8988T (cell line): ENCODE measurements around the gene CPVL.

Experiments
- DNase-seq: peaks from one replicate; pipeline ENCODE4 v3.0.0; 2011

The CPVL gene

GRCh38 chr7:28998105-28998504, 148.2 kb downstream of the CPVL start:
- no peak for DNase-seq

GRCh38 chr7:28996836-28997235, 149.5 kb downstream of the CPVL start:
- DNase-seq, result no peak

GRCh38 chr7:28993371-28993770, 153.0 kb downstream of the CPVL start:
- DNase-seq, result no peak

GRCh38 chr7:28992798-28993197, 153.5 kb downstream of the CPVL start:
- DNase-seq, result no peak

GRCh38 chr7:28990200-28990960, 156.0 kb downstream of the CPVL start:
- no peak for DNase-seq

GRCh38 chr7:28989211-28989980, 156.9 kb downstream of the CPVL start:
- no peak for DNase-seq

GRCh38 chr7:28988810-28989209, 157.5 kb downstream of the CPVL start:
- no peak for DNase-seq

- no peak for DNase-seq
Measured at GRCh38 chr7:28988091-28988490, 158.2 kb downstream of the CPVL start.

GRCh38 chr7:28986765-28987110, 159.6 kb downstream of the CPVL start:
- DNase-seq, result no peak

- DNase-seq, result no peak
Measured at GRCh38 chr7:28986028-28986764, 160.1 kb downstream of the CPVL start.

GRCh38 chr7:28984631-28985030, 161.7 kb downstream of the CPVL start:
- no peak for DNase-seq

GRCh38 chr7:28984217-28984616, 162.1 kb downstream of the CPVL start:
- no peak for DNase-seq

GRCh38 chr7:28983396-28984190, 162.7 kb downstream of the CPVL start:
- no peak for DNase-seq

GRCh38 chr7:28981161-28981465, 165.2 kb downstream of the CPVL start:
- no peak for DNase-seq

- no peak for DNase-seq
Measured at GRCh38 chr7:28980451-28981160, 165.7 kb downstream of the CPVL start.

- no peak for DNase-seq
Measured at GRCh38 chr7:28979776-28980175, 166.6 kb downstream of the CPVL start.

GRCh38 chr7:28977881-28978280, 168.5 kb downstream of the CPVL start:
- no peak for DNase-seq

GRCh38 chr7:28976022-28976421, 170.3 kb downstream of the CPVL start:
- no peak for DNase-seq

GRCh38 chr7:28973591-28973990, 172.7 kb downstream of the CPVL start:
- no peak for DNase-seq

- DNase-seq, result no peak
Measured at GRCh38 chr7:28964056-28964455, 182.3 kb downstream of the CPVL start.

- DNase-seq, result no peak
Measured at GRCh38 chr7:28961972-28962371, 184.4 kb downstream of the CPVL start.

GRCh38 chr7:28960071-28960840, 186.1 kb downstream of the CPVL start:
- DNase-seq, result no peak
